Activated CD4-positive, alpha-beta T cell treated with anti-CD3 and anti-CD28 coated beads, Interleukin-2, amount 10 ng/mL, durations not matched to agents 7 days and 5 days (primary cell): Measurements from ENCODE around the gene TNN. TPM values are rescaled to one million over a fixed set of nuclear protein-coding genes. Genes with fewer than 3 reads are reported as not detected.

Experiments
- CTCF ChIA-PET: fragments of 350-600 bp; sonication (Branson Sonifier 250); formaldehyde crosslinking; loops from one replicate; lab custom pipeline; 2021; ENCODE audit warnings: antibody characterized with exemption; lab: Charles Lee
- POLR2A ChIA-PET: fragments of 350-600 bp; sonication (Branson Sonifier 250); formaldehyde crosslinking; loops from one replicate; lab custom pipeline; 2021; ENCODE audit warnings: antibody characterized with exemption; lab: Charles Lee
- DNase-seq: peaks from one replicate; pipeline ENCODE4 v3.0.0-alpha.2; 2020
- H3K27ac Mint-ChIP-seq: one replicate; pipeline ENCODE4 v1.8.0; 2021; ENCODE audit warnings: mild to moderate bottlenecking, moderate library complexity, mixed read lengths
- H3K27me3 Mint-ChIP-seq: one replicate; pipeline ENCODE4 v1.8.0; 2021; ENCODE audit warnings: mixed read lengths
- H3K36me3 Mint-ChIP-seq: one replicate; pipeline ENCODE4 v1.8.0; 2021; ENCODE audit warnings: low read depth, mixed read lengths
- H3K4me1 Mint-ChIP-seq: one replicate; pipeline ENCODE4 v1.8.0; 2021; ENCODE audit warnings: mixed read lengths
- H3K4me3 Mint-ChIP-seq: one replicate; pipeline ENCODE4 v1.8.0; 2021; ENCODE audit warnings: mild to moderate bottlenecking, moderate library complexity, mixed read lengths
- H3K9me3 Mint-ChIP-seq: one replicate; pipeline ENCODE4 v1.8.0; 2021; ENCODE audit warnings: mixed read lengths
- total RNA-seq, 2 experiments: library from RNA; stranded (reverse); gene quantifications; one replicate each; pipeline ENCODE4 v1.2.3, GENCODE V29; 2021

TNN gene
- total RNA-seq, 2 experiments from 2014 or later = not detected

GRCh38 chr1:175192111-175192629, 124.5 kb downstream of the TNN start:
- Mint-ChIP-seq H3K4me3 (peak overlapping the region; percentile 92), H3K4me1 (peaks cover 66% of the 10 kb centered on the region), H3K27ac (peak overlapping the region; percentile 91), H3K9me3 (no peaks in the 10 kb centered on the region), H3K27me3 (no peaks in the 10 kb centered on the region), H3K36me3 (peaks cover 44% of the 10 kb centered on the region)
- CTCF ChIA-PET = interaction anchor here (0.9 to 1.4 kb wide), 3 partner anchors 9 to 45 kb away, joined by 3 to 5 read pairs (median 3); no protein-coding TSS in a partner anchor
- POLR2A ChIA-PET = interaction anchor here (0.7 to 1.1 kb wide), 3 partner anchors 9 to 169 kb away, joined by 3 to 4 read pairs (median 3); partner anchors contain the start of gene MRPS14
- peak; percentile 39 for DNase-seq

GRCh38 chr1:175192630-175193526, 125.2 kb downstream of the TNN start, which contains the start of gene KIAA0040:
TSS of gene KIAA0040 (minus strand) at chr1:175192776. CDS start at chr1:175161013, 31,763 bp downstream.
- H3K4me1 Mint-ChIP-seq = peaks cover 66% of the 10 kb centered on the region
- DNase-seq = peak; percentile 63
- H3K27ac Mint-ChIP-seq = peak within 1 kb of the TSS; percentile 91
- peak within 1 kb of the TSS; percentile 92 for H3K4me3 Mint-ChIP-seq
- POLR2A ChIA-PET = interaction anchor here (0.7 to 1.1 kb wide), 2 partner anchors 10 to 16 kb away, joined by 3 to 4 read pairs; no protein-coding TSS in a partner anchor
- H3K36me3 Mint-ChIP-seq = peaks cover 37% of the 10 kb centered on the region
- H3K27me3 Mint-ChIP-seq = no peaks in the 10 kb centered on the region
- no peaks in the 10 kb centered on the region for H3K9me3 Mint-ChIP-seq
- CTCF ChIA-PET = interaction anchor here (1.0 to 2.7 kb wide), 2 partner anchors 19 to 34 kb away, joined by 3 to 6 read pairs; no protein-coding TSS in a partner anchor

GRCh38 chr1:175193527-175193910, 125.9 kb downstream of the TNN start:
- Mint-ChIP-seq H3K4me3 (peak overlapping the region; percentile 92), H3K27ac (peak overlapping the region; percentile 91), H3K27me3 (no peaks in the 10 kb centered on the region), H3K36me3 (peaks cover 30% of the 10 kb centered on the region), H3K4me1 (peaks cover 64% of the 10 kb centered on the region), H3K9me3 (no peaks in the 10 kb centered on the region)
- POLR2A ChIA-PET = no interaction called here
- CTCF ChIA-PET = interaction anchor here (2.7 kb wide), 1 partner anchor 35 kb away, joined by 6 read pairs; no protein-coding TSS in a partner anchor
- DNase-seq = no peak

- CTCF ChIA-PET = interaction anchor here (0.7 to 2.7 kb wide), 5 partner anchors 13 to 136 kb away, joined by 3 to 6 read pairs (median 3); no protein-coding TSS in a partner anchor
- peaks cover 46% of the 10 kb centered on the region for H3K4me1 Mint-ChIP-seq
- POLR2A ChIA-PET = no interaction called here
- no peaks in the 10 kb centered on the region for H3K9me3 Mint-ChIP-seq
- H3K36me3 Mint-ChIP-seq = peaks cover 13% of the 10 kb centered on the region
- H3K27ac Mint-ChIP-seq = no peak overlapping the region
- DNase-seq = no peak
- H3K4me3 Mint-ChIP-seq = no peak overlapping the region
- no peaks in the 10 kb centered on the region for H3K27me3 Mint-ChIP-seq
Observed at GRCh38 chr1:175195281-175195680, 127.6 kb downstream of the TNN start.

GRCh38 chr1:175195798-175196197, 128.2 kb downstream of the TNN start:
- Mint-ChIP-seq H3K4me1 (peaks cover 41% of the 10 kb centered on the region), H3K4me3 (no peak overlapping the region), H3K36me3 (peaks cover 8% of the 10 kb centered on the region), H3K9me3 (no peaks in the 10 kb centered on the region), H3K27ac (peak overlapping the region; percentile 4), H3K27me3 (no peaks in the 10 kb centered on the region)
- ChIA-PET POLR2A (no interaction called here), CTCF (interaction anchor here (1.5 kb wide), 1 partner anchor 13 kb away, joined by 3 read pairs; no protein-coding TSS in a partner anchor)
- no peak for DNase-seq

DNA sequence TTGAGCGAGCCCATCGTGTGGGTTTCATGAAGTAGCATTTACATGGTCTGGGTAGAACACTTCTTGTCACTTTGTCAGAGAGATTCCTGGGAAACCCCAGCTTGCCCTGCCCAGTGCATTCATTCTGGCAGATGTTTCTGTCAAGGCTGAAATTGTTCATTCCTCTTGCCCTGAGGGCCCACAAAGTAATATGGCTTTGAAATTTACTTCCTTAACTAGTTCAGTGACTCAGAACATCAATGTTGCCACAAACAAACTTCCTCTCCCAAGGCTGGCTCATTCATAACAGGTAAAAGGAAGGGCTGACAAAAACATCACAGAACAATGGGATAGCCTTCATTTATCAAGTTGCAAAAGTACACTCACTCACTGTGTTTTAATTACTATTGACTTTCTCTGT, 129.9 kb downstream of the TNN start:
- Mint-ChIP-seq H3K9me3 (no peaks in the 10 kb centered on the region), H3K4me1 (peaks cover 36% of the 10 kb centered on the region), H3K27me3 (peaks cover 2% of the 10 kb centered on the region), H3K27ac (peak overlapping the region; percentile 0), H3K36me3 (no peaks in the 10 kb centered on the region), H3K4me3 (no peak overlapping the region)
- ChIA-PET CTCF (interaction anchor here (1.0 kb wide), 1 partner anchor 23 kb away, joined by 3 read pairs; no protein-coding TSS in a partner anchor), POLR2A (no interaction called here)
- peak; percentile 10 for DNase-seq

Other genes with a start within 250 kb of the TNN start
- 100 to 1,000 TPM; 198 to 207 TPM for gene CACYBP, start 67.9 kb upstream of the TNN start, total RNA-seq
- 10 to 100 TPM; 34.5 to 34.6 TPM for gene MRPS14, start 44.4 kb upstream of the TNN start, total RNA-seq
- 10 to 100 TPM; 64.1 to 67.1 TPM for gene KIAA0040, start 124.9 kb downstream of the TNN start, total RNA-seq